Activated CD4-positive, alpha-beta T cell treated with anti-CD3 and anti-CD28 coated beads for 1 hour (primary cell): ENCODE data around the gene CENPP.

Experiments used
- DNase-seq: peaks from one replicate; pipeline ENCODE4 v3.0.0-alpha.2; 2020

Gene CENPP

GRCh38 chr9:92483627-92484545 lies 158.1 kb downstream of the CENPP start:
- DNase-seq = no peak

GRCh38 chr9:92484563-92484962 lies 158.8 kb downstream of the CENPP start:
- no peak for DNase-seq

DNA sequence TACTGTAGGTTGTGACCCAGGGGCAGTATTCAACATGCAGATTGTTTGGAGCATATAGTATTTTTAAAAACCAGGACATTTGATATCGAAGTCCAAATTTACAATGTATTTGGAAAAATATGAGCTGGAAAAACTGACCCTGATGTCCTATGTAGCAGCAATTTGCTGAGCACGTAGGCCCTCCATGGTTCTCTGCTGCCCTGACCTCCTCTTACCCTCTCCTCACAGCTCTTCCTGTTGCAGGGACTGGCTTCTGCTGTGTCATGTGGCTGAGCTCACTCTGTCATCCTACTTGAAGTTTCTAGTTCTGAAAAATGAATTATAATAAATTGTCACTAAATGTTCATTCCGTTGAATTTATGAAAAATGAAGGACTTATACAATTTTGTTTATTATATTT lies 160.6 kb downstream of the CENPP start:
- no peak for DNase-seq

GRCh38 chr9:92488681-92489550 lies 163.2 kb downstream of the CENPP start:
- DNase-seq = no peak

DNA sequence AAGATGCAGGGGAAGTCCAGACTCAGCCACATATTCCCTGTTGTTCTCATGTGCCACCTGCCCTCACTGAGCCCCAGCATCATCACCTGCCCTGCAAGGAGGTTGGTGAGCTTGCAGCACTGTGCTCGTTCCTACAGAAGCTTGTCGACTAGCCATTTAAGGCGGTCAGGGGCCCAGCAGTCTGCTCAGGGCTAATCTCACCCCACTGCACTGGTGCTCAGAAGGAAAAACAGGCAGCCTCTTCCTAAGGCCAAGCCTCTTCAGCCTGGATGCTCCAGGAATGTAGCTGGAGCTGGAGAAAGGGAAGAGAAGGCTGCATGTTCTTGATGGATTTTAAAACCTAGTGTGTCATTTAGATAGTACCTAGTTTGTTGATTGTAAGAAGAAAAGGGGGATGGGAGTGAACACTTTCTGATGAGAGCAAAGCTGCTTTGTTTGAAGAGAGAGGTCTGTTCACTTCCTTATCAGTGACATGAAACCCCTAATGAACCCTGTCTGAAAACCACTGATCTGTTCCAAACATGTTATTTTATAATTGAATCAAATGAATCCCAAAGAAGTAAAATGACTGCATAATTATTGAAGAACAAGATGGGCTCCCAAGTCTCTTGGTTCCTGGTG lies 167.1 kb downstream of the CENPP start:
- DNase-seq = no peak

GRCh38 chr9:92493749-92494387 lies 168.1 kb downstream of the CENPP start:
- DNase-seq = no peak

DNA sequence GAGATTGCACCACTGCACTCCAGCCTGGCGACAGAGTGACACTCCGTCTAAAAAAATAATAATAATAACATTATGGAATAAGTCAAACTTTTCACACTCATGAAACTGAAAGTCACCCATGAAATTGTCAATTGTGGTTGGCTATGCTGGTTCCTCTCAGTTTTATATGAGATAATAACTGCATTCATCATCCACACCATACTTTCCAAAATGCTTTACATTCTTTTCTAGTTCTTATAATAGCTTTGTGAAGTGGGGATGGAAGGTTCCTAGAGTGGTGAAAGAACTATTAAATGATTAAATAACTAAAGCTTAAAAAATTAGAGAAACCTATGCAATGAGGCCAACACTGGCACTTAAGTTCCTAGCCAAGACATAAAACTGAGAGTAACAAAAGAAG lies 169.1 kb downstream of the CENPP start:
- no peak for DNase-seq

DNA sequence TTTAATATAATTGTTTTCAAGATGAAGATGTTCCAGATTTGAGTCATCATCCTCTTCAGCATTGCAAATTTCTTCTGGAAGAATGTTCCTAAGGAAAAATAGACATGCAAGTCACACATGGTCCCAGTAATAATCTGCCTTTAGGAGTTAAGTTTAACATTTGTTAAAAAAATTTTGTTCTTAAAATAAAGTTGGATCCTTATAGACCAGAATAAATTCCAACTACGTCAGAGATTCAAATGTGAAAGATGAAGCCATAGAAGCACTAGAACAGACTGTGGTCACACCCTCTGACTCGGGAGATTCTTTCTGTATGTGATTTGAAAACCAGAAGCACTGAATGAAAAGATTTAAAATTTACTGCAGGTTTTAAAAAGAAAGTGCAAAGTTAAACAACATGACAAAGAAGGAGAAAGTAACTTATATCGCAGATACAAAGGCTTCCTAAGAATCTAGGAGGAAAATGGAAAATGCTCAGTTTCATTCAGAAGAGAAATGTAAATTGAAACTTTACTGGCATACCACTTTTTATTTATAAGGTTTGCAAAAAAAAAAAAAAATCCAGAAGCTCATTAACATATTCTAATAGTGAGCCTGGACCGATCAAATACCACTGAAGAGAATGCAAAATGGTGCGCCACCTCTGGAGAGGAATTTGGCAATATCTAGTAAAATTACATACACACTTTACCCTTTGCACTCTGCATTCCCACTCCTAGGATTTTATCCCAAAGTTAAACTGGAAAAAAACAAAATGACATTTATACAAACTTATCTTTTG lies 170.8 kb downstream of the CENPP start:
- no peak for DNase-seq

DNA sequence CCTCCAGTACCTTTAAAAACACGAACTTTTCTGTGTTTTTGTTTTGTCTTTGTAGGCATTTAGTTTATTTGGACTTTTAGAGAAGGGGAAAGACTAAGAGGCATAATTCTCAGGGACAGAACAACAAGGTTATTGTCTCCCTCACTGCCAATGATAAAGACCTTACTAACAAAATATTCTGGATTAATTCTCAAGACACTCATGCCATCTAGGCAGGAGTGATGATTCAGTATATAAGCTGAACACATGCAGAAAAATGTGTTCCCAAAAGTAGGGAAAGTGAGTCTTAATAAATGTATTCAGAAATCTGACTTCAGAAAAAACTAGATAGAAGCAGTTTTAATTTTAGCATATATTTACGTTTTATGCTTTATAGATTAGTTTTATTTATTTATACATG lies 173.9 kb downstream of the CENPP start:
- DNase-seq = no peak

GRCh38 chr9:92500725-92501124 lies 175.0 kb downstream of the CENPP start:
- no peak for DNase-seq

DNA sequence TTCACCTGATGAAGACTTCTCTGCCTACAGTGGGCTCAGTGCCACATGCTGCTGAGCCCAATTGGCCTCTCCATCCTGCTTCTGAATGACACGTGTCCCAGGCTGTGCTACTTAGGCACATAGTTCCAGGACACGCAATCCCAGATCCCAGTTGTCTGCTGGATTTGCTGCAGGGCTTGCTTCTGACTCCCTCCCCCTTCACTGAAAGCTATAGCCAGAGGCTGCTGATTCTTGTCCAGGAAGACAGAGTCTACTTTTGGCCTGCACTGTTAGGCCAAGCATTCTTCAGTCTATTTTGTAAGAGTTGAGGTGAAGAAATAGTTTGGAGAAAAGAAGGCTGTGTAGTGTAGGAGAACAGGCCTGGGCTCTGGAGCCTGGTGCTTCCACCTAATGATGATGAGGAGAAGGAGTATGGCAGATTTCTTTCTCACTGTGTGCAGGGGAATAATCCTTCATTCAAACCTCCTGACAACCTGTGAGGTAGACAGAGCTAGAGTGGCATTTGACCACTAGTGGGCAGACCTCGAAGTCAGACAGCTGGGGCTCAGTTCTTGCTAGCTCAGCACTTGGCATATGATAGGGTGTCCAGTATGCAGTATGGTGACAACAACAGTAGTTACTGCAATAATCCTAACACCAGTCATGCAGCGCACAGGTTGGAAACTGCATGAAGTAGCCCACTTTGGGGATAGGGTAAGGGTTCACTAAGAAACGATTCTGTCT lies 176.1 kb downstream of the CENPP start:
- no peak for DNase-seq

- no peak for DNase-seq
Observed at GRCh38 chr9:92503156-92503555, 177.4 kb downstream of the CENPP start.

DNA sequence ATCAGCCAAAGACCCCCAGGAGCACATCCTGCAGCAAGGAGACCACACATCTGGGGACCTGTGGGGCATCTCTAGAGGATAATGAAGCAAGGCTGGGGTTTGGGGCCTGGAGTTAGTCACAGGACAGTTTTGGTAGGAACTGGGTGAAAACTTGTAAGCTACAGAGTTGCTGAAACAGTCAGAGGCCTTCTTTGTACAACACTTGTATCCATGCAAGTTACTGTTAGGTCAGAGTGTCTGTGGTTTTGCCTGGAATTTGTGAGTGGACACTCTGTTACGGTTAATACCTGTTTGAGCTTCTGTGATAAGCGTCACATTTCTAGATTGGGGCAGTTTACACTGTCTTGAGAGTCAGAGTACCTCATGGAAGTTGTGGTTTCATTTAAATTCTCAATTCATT lies 179.1 kb downstream of the CENPP start:
- DNase-seq = no peak

DNA sequence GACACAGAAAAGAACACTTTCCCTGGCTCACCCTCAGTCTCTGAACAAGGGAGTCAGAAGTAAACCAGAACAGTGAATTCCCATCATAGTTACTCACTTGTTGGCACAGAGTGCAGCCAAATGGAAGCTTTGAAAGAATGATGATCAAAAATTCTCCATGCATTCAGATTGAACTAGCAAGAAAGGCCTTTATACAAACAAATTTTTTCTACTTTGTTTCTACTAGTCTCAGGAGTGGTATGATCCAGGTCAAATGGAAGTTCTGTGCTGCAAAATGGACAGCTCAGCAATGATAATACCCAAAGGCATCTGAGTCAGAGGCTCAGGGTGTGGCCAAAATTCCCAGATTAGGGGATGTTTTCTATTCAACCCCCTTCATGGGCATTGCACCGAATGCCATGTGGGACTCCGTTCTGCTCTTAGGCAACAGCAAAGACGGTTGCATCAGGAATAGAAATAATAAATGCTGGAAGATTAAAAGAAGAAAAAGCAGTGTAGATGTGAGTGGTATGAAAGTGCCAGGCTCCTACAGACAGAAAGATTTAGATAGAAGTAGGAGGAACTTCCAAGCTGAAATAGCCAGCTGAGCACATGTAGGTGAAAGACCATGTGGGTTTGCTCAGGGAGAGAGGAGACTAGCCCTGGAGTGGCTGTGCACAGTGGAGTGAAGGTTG lies 180.6 kb downstream of the CENPP start:
- no peak for DNase-seq

GRCh38 chr9:92507005-92507404 lies 181.3 kb downstream of the CENPP start:
- DNase-seq = no peak

DNA sequence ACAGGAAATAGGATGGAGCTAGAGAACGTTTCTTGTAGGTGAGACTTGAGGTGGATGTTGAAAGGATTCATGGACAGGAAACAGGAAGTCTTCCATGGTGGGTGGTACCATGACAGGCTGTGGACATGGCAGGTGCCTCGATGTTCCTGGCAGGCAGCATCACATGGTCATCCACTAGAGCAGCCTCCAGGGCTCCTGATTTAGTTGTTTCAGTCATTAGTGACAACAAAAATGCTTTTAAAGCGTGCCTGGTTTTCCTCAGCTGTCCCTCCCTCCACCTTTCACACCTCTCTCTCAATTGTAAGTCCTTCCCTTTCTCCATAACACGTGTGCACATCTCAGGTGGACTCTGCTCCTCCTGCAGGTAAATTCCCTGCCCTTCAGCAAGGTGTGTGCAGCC lies 181.7 kb downstream of the CENPP start:
- no peak for DNase-seq

- DNase-seq = no peak
Observed at GRCh38 chr9:92508018-92508820, 182.5 kb downstream of the CENPP start.

GRCh38 chr9:92509050-92509449 lies 183.3 kb downstream of the CENPP start:
- DNase-seq = no peak

DNA sequence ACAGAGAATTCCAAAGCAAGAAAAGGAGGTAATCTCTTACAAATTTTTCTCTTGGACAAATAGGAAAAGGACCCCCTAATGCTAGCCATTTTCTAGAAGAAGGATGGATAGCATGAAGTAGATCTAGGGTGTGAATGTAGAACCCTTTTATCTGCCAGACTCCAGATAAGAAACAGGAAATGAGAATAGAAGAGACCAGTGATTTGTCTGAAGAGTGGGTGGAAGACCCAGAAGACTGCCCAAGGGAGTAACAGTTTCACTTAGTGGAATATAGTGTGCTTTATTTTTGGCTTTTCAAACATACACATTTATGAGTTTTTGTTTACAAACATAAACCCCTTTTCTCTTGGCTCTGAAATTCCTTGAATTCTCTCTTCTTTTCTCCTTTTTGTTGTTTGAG lies 185.0 kb downstream of the CENPP start:
- no peak for DNase-seq

DNA sequence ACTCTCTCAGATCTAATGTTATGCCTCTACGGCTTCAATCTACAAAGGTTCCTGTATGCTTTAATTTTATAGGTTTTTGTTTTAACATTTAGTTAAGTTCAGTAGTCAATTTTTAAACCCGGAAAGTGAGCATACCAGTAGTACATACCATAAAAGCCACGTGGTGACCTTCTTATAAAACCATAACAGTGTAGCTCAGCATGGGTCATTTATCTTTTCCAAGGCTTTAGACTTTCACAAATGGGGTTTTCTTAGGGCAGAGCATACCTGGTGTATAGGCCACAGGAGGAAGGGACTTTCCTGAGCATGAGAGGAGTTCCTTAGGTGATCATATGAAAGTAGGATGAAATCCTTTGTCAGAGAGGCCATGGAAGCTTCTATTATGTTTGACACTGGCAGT lies 186.9 kb downstream of the CENPP start:
- DNase-seq = no peak
